HFFc6 (cell line): Measurements from ENCODE around the gene KCNAB1. TPM values are rescaled to one million over a fixed set of nuclear protein-coding genes. Genes with fewer than 3 reads are reported as not detected.
"Not testable (repeated sequence)": the region's sequence is repeated elsewhere in the genome, so short reads cannot be mapped to it uniquely, and the experiment has no call there.

Experiments
- DNase-seq: peaks from one replicate; pipeline ENCODE4 v3.0.0-alpha.2; 2018
- H3K27ac Mint-ChIP-seq: 2 replicates; pipeline ENCODE4 v1.8.0; 2020; ENCODE audit warnings: mild to moderate bottlenecking, mixed read lengths
- H3K27me3 Mint-ChIP-seq: 2 replicates; pipeline ENCODE4 v1.8.0; 2021; ENCODE audit warnings: mild to moderate bottlenecking, moderate library complexity, mixed read lengths; ENCODE audit not compliant: insufficient read depth
- H3K36me3 Mint-ChIP-seq: 2 replicates; pipeline ENCODE4 v1.8.0; 2021; ENCODE audit warnings: low read depth, mixed read lengths
- H3K4me1 Mint-ChIP-seq: 2 replicates; pipeline ENCODE4 v1.8.0; 2020; ENCODE audit warnings: low read depth, mixed read lengths
- H3K4me3 Mint-ChIP-seq: 2 replicates; pipeline ENCODE4 v1.8.0; 2020; ENCODE audit warnings: mild to moderate bottlenecking, moderate library complexity, mixed read lengths
- H3K9me3 Mint-ChIP-seq: 2 replicates; pipeline ENCODE4 v1.8.0; 2020; ENCODE audit warnings: mild to moderate bottlenecking, mixed read lengths
- total RNA-seq, 6 experiments: library from RNA; stranded (reverse); fragmentation: NEBNext Ultra II Directional; extraction: Animal tissue kit (Norgen Biotek cat#: 25700); gene quantifications; 2 replicates in 1 of 6; 3 replicates in 5 of 6; pipeline ENCODE4 v1.2.3, GENCODE V29; 2021
- TF ChIP-seq, protein P1 (sequence below): fragments of 200-600 bp; sonication (generic); IDR thresholded peaks from 2 replicates; pipeline ENCODE4 v1.5.0; 2021; ENCODE audit warnings: antibody characterized with exemption, mild to moderate bottlenecking

Gene KCNAB1
- total RNA-seq, 6 experiments from 2014 or later, result not detected

DNA sequence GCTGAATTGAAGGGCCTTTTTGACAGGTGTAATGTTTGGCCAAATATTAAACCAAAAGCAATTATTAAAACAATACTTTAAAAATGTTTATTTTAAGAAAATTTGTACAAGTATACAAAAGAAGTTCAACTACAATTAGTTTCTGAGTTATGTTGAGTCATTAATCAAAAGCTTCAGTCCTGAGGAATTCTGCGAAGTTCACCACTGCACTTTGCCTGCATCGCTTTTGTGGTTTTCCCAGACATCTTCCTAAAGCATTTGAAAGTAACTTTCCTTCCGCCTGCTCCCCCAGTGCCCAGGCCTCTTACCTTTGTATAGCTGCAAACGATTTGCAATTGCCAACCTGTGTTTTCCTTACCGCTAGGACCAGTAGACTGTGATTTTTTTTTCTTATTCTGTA is 69.5 kb downstream of the KCNAB1 start:
- no peak overlapping the region for H3K27ac Mint-ChIP-seq
- H3K4me1 Mint-ChIP-seq, result no peaks in the 10 kb centered on the region
- no peak overlapping the region for H3K4me3 Mint-ChIP-seq
- H3K9me3 Mint-ChIP-seq, result no peaks in the 10 kb centered on the region; the same call in 1 of the 2 replicates
- no peaks in the 10 kb centered on the region for H3K36me3 Mint-ChIP-seq
- H3K27me3 Mint-ChIP-seq, result no peaks in the 10 kb centered on the region; the same call in none of the 2 replicates
- TF ChIP-seq, protein P1, sequence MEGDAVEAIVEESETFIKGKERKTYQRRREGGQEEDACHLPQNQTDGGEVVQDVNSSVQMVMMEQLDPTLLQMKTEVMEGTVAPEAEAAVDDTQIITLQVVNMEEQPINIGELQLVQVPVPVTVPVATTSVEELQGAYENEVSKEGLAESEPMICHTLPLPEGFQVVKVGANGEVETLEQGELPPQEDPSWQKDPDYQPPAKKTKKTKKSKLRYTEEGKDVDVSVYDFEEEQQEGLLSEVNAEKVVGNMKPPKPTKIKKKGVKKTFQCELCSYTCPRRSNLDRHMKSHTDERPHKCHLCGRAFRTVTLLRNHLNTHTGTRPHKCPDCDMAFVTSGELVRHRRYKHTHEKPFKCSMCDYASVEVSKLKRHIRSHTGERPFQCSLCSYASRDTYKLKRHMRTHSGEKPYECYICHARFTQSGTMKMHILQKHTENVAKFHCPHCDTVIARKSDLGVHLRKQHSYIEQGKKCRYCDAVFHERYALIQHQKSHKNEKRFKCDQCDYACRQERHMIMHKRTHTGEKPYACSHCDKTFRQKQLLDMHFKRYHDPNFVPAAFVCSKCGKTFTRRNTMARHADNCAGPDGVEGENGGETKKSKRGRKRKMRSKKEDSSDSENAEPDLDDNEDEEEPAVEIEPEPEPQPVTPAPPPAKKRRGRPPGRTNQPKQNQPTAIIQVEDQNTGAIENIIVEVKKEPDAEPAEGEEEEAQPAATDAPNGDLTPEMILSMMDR, result no peak
- no peak for DNase-seq

DNA sequence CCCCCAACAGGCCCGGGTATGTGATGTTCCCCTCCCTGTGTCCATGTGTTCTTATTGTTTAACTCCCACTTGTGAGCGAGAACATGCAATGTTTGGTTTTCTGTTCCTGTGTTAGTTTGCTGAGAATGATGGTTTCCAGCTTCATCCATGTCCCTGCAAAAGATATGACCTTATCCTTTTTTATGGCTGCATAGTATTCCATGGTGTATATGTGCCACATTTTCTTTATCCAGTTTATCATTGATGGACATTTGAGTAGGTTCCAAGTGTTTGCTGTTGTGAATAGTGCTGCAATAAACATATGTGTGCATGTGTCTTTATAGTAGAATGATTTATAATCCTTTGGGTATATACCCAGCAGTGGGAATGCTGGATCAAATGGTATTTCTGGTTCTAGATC is 74.6 kb downstream of the KCNAB1 start:
- not testable (repeated sequence) for H3K36me3 Mint-ChIP-seq

DNA sequence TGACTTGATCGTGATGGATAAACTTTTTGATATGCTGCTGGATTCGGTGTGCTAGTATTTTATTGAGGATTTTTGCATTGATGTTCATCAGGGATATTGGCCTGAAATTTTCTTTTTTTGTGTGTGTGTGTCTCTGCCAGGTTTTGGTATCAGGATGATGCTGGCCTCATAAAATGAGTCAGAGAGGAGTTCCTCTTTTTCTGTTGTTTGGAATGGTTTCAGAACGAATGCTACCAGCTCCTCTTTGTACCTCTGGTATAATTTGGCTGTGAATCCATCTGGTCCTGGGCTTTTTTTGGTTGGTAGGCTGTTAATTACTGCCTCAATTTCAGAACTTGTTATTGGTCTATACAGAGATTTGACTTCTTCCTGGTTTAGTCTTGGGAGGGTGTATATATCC is 76.8 kb downstream of the KCNAB1 start:
- not testable (repeated sequence) for H3K4me3 Mint-ChIP-seq, DNase-seq, H3K27ac Mint-ChIP-seq, H3K4me1 Mint-ChIP-seq, H3K36me3 Mint-ChIP-seq, H3K27me3 Mint-ChIP-seq, H3K9me3 Mint-ChIP-seq

More for the DNA sequence above, 74.6 kb downstream of the KCNAB1 start:
- not testable (repeated sequence) for H3K27ac Mint-ChIP-seq, H3K27me3 Mint-ChIP-seq, DNase-seq, H3K4me3 Mint-ChIP-seq, H3K4me1 Mint-ChIP-seq, H3K9me3 Mint-ChIP-seq

DNA sequence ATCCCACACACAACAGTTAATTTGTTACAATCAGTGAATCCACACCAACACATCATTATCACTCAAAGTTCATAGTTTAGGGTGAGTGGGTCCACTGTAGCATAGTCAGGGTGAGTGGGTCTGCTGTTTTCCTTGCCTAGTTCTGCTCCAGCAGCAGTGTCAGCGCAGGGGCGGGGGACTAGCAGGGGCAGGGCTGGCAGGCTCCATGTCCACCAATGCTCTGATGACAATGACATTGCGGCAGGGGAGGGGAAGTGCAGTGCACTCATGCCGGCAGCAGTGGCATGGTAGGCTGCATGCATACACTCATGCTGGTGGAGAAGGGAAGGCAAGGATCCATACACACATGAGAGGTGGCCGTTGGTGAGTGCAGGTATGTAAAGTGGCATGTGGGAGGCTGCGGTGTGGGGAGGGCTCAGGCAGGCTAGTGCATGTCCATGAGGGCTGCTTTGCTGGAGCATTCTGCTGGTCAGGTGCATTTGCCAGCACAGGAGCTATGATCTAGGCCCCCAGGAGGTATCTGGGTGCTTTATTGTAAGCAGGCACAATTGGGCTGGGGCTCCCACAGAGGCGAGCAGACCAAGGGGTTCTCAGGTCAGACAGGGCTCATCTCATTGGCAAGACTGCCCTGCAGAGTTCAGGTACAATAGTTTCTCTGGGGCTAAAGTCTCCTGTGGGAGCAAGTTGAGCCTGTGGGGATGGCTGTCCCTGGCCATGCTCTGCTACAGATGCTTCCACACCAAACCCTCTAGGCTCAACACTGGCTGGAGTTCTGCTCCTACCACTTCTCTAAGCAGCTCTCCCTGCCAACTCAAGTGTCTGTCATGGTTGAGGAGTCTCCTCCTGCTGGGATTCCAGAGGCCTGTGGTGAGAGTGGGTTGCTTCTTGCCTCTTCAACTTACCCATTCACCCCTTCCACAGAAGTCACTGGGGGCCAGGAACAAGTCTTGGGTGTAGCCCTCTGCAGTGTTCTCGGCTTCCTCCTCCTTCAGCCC is 81.3 kb downstream of the KCNAB1 start:
- TF ChIP-seq, protein P1, result no peak
- no peak for DNase-seq
- no peak overlapping the region for H3K4me3 Mint-ChIP-seq
- no peak overlapping the region for H3K27ac Mint-ChIP-seq
- H3K9me3 Mint-ChIP-seq, result no peaks in the 10 kb centered on the region; the same call in 1 of the 2 replicates
- H3K27me3 Mint-ChIP-seq, result peaks cover 2% of the 10 kb centered on the region; the same call in 1 of the 2 replicates
- no peaks in the 10 kb centered on the region for H3K36me3 Mint-ChIP-seq
- no peaks in the 10 kb centered on the region for H3K4me1 Mint-ChIP-seq

DNA sequence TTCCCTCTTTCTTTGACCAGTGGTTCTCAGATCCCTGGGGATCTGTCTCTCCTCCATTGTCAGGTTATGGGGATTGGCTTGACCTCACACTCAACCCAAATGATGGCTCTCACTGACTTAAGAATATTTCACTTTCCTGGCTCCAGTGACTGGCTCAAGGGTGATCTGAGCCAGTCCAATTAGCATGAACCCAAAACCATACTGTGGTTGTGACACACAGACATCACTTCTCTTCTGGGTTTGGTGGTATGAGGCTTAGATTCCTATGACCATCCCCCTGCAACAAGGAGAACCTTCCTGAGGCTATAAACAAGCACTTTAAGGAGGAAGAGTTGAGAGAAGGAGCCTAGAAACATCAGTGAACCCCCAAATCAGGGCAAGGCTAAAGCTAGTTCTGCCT is 85.8 kb downstream of the KCNAB1 start:
- H3K36me3 Mint-ChIP-seq, result no peaks in the 10 kb centered on the region
- H3K4me3 Mint-ChIP-seq, result no peak overlapping the region
- TF ChIP-seq, protein P1, result no peak
- DNase-seq, result no peak
- H3K9me3 Mint-ChIP-seq, result no peaks in the 10 kb centered on the region; the same call in 1 of the 2 replicates
- H3K27me3 Mint-ChIP-seq, result peaks cover 2% of the 10 kb centered on the region; the same call in 1 of the 2 replicates
- H3K27ac Mint-ChIP-seq, result no peak overlapping the region
- H3K4me1 Mint-ChIP-seq, result no peaks in the 10 kb centered on the region

DNA sequence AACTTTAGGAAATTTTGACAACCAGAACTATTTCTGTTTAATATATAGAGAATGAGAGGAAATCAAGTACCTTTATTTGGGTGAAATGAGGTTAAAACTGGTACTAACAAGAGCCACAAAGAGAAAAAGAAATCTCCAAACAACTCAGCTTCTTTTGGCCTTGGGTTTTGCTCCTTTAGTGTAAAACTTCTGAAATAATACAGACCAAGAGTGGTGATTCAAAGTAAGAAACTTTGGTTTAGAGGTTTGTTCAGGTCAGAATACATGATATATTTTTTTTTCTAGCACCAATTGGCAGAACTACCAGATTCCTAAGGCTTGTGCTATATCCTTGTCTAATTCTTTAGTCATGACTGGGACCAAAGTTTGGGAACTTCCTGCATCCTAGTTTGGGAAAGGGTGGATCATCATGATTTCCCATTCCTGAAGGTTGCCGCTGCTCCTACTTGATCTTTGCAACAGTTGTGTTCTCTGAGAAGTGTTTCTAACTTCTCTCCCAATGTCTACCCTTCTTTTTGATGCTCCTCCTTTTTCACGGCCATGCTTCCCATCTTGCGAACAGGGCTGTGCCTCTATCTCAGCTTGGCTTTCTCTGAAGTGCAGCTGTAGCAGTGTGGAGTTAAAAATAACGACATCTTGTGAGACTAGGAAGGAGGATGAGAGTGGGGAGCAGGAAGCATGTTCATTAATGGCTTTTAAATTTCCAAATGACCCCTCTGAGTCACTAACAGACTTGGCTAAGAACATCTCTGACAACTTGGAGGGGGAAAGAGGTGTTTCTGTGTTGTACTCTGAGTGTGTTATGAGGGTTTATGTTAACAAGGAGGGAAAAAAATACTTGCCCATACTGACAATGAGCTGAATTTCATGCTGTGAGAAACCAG is 87.7 kb downstream of the KCNAB1 start:
- H3K27me3 Mint-ChIP-seq, result peaks cover 1% of the 10 kb centered on the region; the same call in 1 of the 2 replicates
- H3K36me3 Mint-ChIP-seq, result no peaks in the 10 kb centered on the region
- TF ChIP-seq, protein P1, result no peak
- H3K27ac Mint-ChIP-seq, result no peak overlapping the region
- no peaks in the 10 kb centered on the region for H3K9me3 Mint-ChIP-seq
- no peak for DNase-seq
- H3K4me3 Mint-ChIP-seq, result no peak overlapping the region
- H3K4me1 Mint-ChIP-seq, result no peaks in the 10 kb centered on the region
